B cell (primary cell): ENCODE measurements around the gene RPTOR. TPM values are rescaled to one million over a fixed set of nuclear protein-coding genes. Genes with fewer than 3 reads are reported as not detected.

Experiments
- ATAC-seq: fragments of 200-7000 bp; cut with Tn5 transposase; one replicate; pipeline ENCODE4 v1.10.0; 2021; ENCODE audit warnings: low read depth, mild to moderate bottlenecking, moderate number of reproducible peaks, moderate library complexity
- CTCF ChIA-PET: fragments of 350-600 bp; sonication (Branson Sonifier 250); formaldehyde crosslinking; loops from one replicate; lab custom pipeline; 2021; ENCODE audit warnings: antibody characterized with exemption, inconsistent platforms; lab: Charles Lee
- POLR2A ChIA-PET: fragments of 350-600 bp; sonication (Branson Sonifier 250); formaldehyde crosslinking; loops from one replicate; lab custom pipeline; 2021; ENCODE audit warnings: antibody characterized with exemption; lab: Charles Lee
- DNase-seq: peaks from one replicate; pipeline ENCODE4 v3.0.0; 2013
- H2AFZ ChIP-seq: 2 replicates; pipeline ENCODE4 v1.6.1; 2012; ENCODE audit warnings: mild to moderate bottlenecking, low read depth, low read length; ENCODE audit not compliant: insufficient read depth, poor library complexity, severe bottlenecking
- H3K27ac ChIP-seq, 2 donors: 1 replicate in 1 of 2; 2 replicates in 1 of 2; pipeline ENCODE4 v1.5.1; 2012 to 2013; ENCODE audit warnings: low read length in 2 of 2, mild to moderate bottlenecking in 2 of 2, moderate library complexity in 1 of 2
- H3K27me3 ChIP-seq, 4 experiments: fragments of 200-600 bp in 1 of 4; sonication (generic) in 1 of 4; replicated peaks in 1 of 4; 1 replicate in 2 of 4; 2 replicates in 2 of 4; pipeline versions ENCODE4 v1.6.1 to v1.7.0; 2013 to 2016; ENCODE audit warnings: low read length in 3 of 4, mild to moderate bottlenecking in 2 of 4, mixed read lengths in 1 of 4, moderate library complexity in 1 of 4; ENCODE audit not compliant: insufficient read depth in 4 of 4, control insufficient read depth in 3 of 4; ENCODE audit errors: control extremely low read depth in 1 of 4
- H3K36me3 ChIP-seq, 2 experiments: replicated peaks in 1 of 2; 1 replicate in 1 of 2; 2 replicates in 1 of 2; pipeline versions ENCODE4 v1.6.1 to v1.7.1; 2013; ENCODE audit warnings: low read length in 1 of 2; ENCODE audit not compliant: insufficient read depth in 2 of 2, control insufficient read depth in 1 of 2; ENCODE audit errors: control extremely low read depth in 1 of 2, extremely low read depth in 1 of 2
- H3K4me1 ChIP-seq, 2 donors: fragments of 200-600 bp in 1 of 2; sonication (generic) in 1 of 2; 1 replicate in 1 of 2; 2 replicates in 1 of 2; pipeline versions ENCODE4 v1.5.1 to v1.6.1; 2013 to 2017; ENCODE audit warnings: low read length in 2 of 2; ENCODE audit not compliant: control insufficient read depth in 2 of 2, insufficient read depth in 2 of 2
- H3K4me2 ChIP-seq: replicated peaks from 2 replicates; pipeline ENCODE3; 2012; ENCODE audit warnings: mild to moderate bottlenecking, low read depth, low read length; ENCODE audit not compliant: poor library complexity, severe bottlenecking
- H3K4me3 ChIP-seq, 5 experiments: fragments of 200-600 bp in 1 of 5; sonication (generic) in 1 of 5; 1 replicate in 3 of 5; 2 replicates in 2 of 5; pipeline versions ENCODE4 v1.5.1 to v1.7.0; 2011 to 2016; ENCODE audit warnings: low read length in 4 of 5, mild to moderate bottlenecking in 4 of 5, low read depth in 2 of 5, control low read depth in 1 of 5, moderate library complexity in 1 of 5; ENCODE audit not compliant: insufficient read depth in 1 of 5; ENCODE audit errors: control extremely low read depth in 1 of 5, extremely low read depth in 1 of 5
- H3K79me2 ChIP-seq: fragments of 200-600 bp; sonication (generic); one replicate; pipeline ENCODE4 v1.6.0; 2016; ENCODE audit warnings: low read length; ENCODE audit not compliant: control insufficient read depth, insufficient read depth
- H3K9ac ChIP-seq: fragments of 200-600 bp; sonication (generic); 2 replicates; pipeline ENCODE4 v1.6.1; 2017; ENCODE audit warnings: mild to moderate bottlenecking, low read length, moderate library complexity
- H3K9me3 ChIP-seq, 3 donors: one replicate each; pipeline versions ENCODE4 v1.6.1 to v1.7.1; 2013; ENCODE audit warnings: low read length in 2 of 3; ENCODE audit not compliant: control insufficient read depth in 2 of 3, insufficient read depth in 1 of 3; ENCODE audit errors: control extremely low read depth in 1 of 3
- H4K20me1 ChIP-seq: 2 replicates; pipeline ENCODE4 v1.6.0; 2012; ENCODE audit warnings: mild to moderate bottlenecking, low read length; ENCODE audit not compliant: insufficient read depth, control insufficient read depth, poor library complexity, severe bottlenecking
- H3K27ac Mint-ChIP-seq: one replicate; pipeline ENCODE4 v1.8.0; 2021; ENCODE audit warnings: mixed read lengths
- H3K27me3 Mint-ChIP-seq: one replicate; pipeline ENCODE4 v1.8.0; 2021; ENCODE audit warnings: mixed read lengths
- H3K4me1 Mint-ChIP-seq: one replicate; pipeline ENCODE4 v1.8.0; 2021; ENCODE audit warnings: mixed read lengths
- H3K4me3 Mint-ChIP-seq: one replicate; pipeline ENCODE4 v1.8.0; 2021; ENCODE audit warnings: mixed read lengths
- H3K9me3 Mint-ChIP-seq: one replicate; pipeline ENCODE4 v1.8.0; 2022; ENCODE audit warnings: mixed read lengths; ENCODE audit not compliant: insufficient read depth
- CTCF ChIP-seq: fragments of 200-600 bp; IDR thresholded peaks from one replicate; pipeline ENCODE4 v1.8.0; 2022; ENCODE audit warnings: antibody characterized with exemption, mild to moderate bottlenecking
- EZH2 ChIP-seq: IDR thresholded peaks from 2 replicates; pipeline ENCODE4 v1.6.1; 2012; ENCODE audit warnings: borderline replicate concordance, low read depth, mild to moderate bottlenecking, moderate library complexity, low read length; ENCODE audit not compliant: insufficient read depth, poor library complexity, severe bottlenecking
- WGBS: methylation state at CpG from one replicate; pipeline ENCODE4 v1.1.5; 2013; ENCODE audit warnings: missing lambda C conversion rate; ENCODE audit not compliant: insufficient coverage; 5-methylcytosine and 5-hydroxymethylcytosine counted together
- intact Hi-C: fragments of 100-400 bp; cut with micrococcal nuclease; formaldehyde crosslinking; loops from one replicate; pipeline ENCODE4 v1.10.0; 2022
- polyA plus RNA-seq: library from polyadenylated mRNA; depleted of rRNA; stranded (reverse); fragments of >200 nt; gene quantifications from 2 replicates; pipeline ENCODE4 v1.2.3, GENCODE V29; 2012
- total RNA-seq, 2 donors: library from RNA; stranded (reverse); fragments of 120-200 nt in 1 of 2; gene quantifications; 1 replicate in 1 of 2; 2 replicates in 1 of 2; pipeline versions ENCODE4 v1.2.3 to v1.2.4, GENCODE V29; 2013 to 2022

Gene RPTOR
- total and polyA plus RNA-seq, 2 donors (not counting 1 experiment from before 2014, with no cell fraction given) = 13.4 to 58.8 TPM

GRCh38 chr17:80955078-80955477 lies 410.4 kb downstream of the RPTOR start:
- no peak overlapping the region for H3K9ac ChIP-seq
- ChIA-PET CTCF (interaction anchor here (1.3 to 4.3 kb wide), 4 partner anchors 16 to 89 kb away, joined by 3 to 35 read pairs (median 6); no protein-coding TSS in a partner anchor), POLR2A (no interaction called here)
- H4K20me1 ChIP-seq = no peaks in the 10 kb centered on the region
- peaks cover 0 to 12% of the 10 kb centered on the region in 2 experiments for H3K36me3 ChIP-seq
- H2AFZ ChIP-seq = no peak overlapping the region
- Mint-ChIP-seq H3K4me1 (peaks cover 26% of the 10 kb centered on the region), H3K27ac (peak overlapping the region; percentile 97), H3K4me3 (peak overlapping the region; percentile 77), H3K27me3 (no peaks in the 10 kb centered on the region), H3K9me3 (no peaks in the 10 kb centered on the region)
- H3K27ac ChIP-seq = peak overlapping the region in 1 of 2 donors; percentile 84
- intact Hi-C loops = no loop called here
- peak overlapping the region; percentile 47 for H3K4me2 ChIP-seq
- no peaks in the 10 kb centered on the region for H3K27me3 ChIP-seq
- no peak overlapping the region for H3K4me3 ChIP-seq
- TF ChIP-seq CTCF (no peak), EZH2 (no peak)
- no peaks in the 10 kb centered on the region for H3K79me2 ChIP-seq
- peaks cover 0 to 3% (median 0%) of the 10 kb centered on the region in 3 donors for H3K9me3 ChIP-seq
- peaks cover 28 to 44% of the 10 kb centered on the region in 2 donors for H3K4me1 ChIP-seq
- DNase-seq (no peak), ATAC-seq (no peak)
- WGBS = 100% methylated on average over 3 of the region's 5 CpGs

DNA sequence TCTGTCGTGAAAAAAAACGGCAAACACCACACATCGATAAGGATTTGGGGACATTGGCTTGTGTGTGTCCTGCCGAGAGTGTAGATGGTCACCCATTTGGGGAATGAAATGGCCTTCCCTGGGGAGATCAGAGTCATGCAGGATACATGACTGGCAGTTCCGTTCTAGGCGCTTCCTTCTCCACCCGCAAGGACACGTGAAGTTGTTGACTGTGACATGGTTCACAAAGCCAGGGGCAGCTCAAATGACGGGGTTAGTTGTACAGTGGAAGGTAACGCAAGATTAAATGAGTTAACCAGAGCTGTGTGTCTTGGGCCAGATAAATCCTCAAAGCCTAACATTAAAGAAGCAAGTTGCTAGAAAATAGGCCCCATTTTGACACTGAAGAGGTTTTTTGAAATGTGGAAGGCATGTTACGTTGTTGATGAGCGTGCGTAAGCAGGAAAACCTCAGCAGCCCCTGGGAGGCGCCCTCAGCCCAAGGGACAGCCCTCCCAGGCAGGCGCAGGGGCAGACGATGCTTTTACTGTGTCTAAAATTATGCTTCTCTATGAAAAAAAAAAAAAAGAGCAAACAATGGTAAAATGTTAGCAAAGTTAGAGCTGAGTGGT lies 411.1 kb downstream of the RPTOR start:
- H3K9ac ChIP-seq = no peak overlapping the region
- TF ChIP-seq CTCF (no peak), EZH2 (no peak)
- H3K27ac Mint-ChIP-seq = peak overlapping the region; percentile 97

More for the DNA sequence above, 411.1 kb downstream of the RPTOR start:
- ChIA-PET POLR2A (interaction anchor here (0.7 to 1.4 kb wide), 3 partner anchors 14 to 496 kb away, joined by 3 to 7 read pairs (median 7); no protein-coding TSS in a partner anchor), CTCF (interaction anchor here (0.6 to 4.3 kb wide), 10 partner anchors 15 to 626 kb away, joined by 3 to 35 read pairs (median 4); no protein-coding TSS in a partner anchor)
- Histone ChIP-seq H3K4me3 (no peak overlapping the region), H3K79me2 (no peaks in the 10 kb centered on the region), H3K27ac (peak overlapping the region in 1 of 2 donors; percentile 84), H2AFZ (peak overlapping the region; percentile 71), H3K9me3 (peaks cover 0 to 3% (median 0%) of the 10 kb centered on the region in 3 donors), H3K4me2 (peak overlapping the region; percentile 47), H3K36me3 (peaks cover 0 to 8% of the 10 kb centered on the region in 2 experiments), H4K20me1 (no peaks in the 10 kb centered on the region), H3K27me3 (no peaks in the 10 kb centered on the region), H3K4me1 (peaks cover 28 to 44% of the 10 kb centered on the region in 2 donors)
- H3K9me3 Mint-ChIP-seq = no peaks in the 10 kb centered on the region
- ATAC-seq (peak; percentile 90), DNase-seq (peak; percentile 75)
- intact Hi-C loops = loop anchor here (1.0 kb wide), 1 partner anchor 15 kb away; no protein-coding TSS in a partner anchor
- no peaks in the 10 kb centered on the region for H3K27me3 Mint-ChIP-seq
- 34% methylated on average over 11 of the region's 16 CpGs for WGBS
- H3K4me3 Mint-ChIP-seq = peak overlapping the region; percentile 77
- peaks cover 26% of the 10 kb centered on the region for H3K4me1 Mint-ChIP-seq
